HEK293 (cell line): ENCODE results near the gene LY86.
A peak's percentile ranks its signal among the peaks of the same experiment; 100 is the strongest.

Experiments used
- CTCF ChIA-PET: fragments of 350-600 bp; formaldehyde crosslinking; extraction: SDS; loops from one replicate; lab custom pipeline; 2021; ENCODE audit warnings: antibody characterized with exemption; lab: Yijun Ruan, JAX
- POLR2A ChIA-PET: fragments of 300-600 bp; formaldehyde crosslinking; extraction: SDS; loops from one replicate; lab custom pipeline; 2020; ENCODE audit warnings: antibody characterized with exemption, inconsistent platforms; lab: Yijun Ruan, JAX
- H3K27ac ChIP-seq: fragments of 200-500 bp; sonication (Bioruptor generic); 2 replicates; pipeline ENCODE4 v1.5.1; 2014; ENCODE audit warnings: low read depth, low read length, control low read depth, inconsistent platforms; ENCODE audit errors: extremely low read depth
- H3K36me3 ChIP-seq, 2 experiments: fragments of 200-500 bp in 1 of 2; sonication (Bioruptor generic) in 1 of 2; 1 replicate in 1 of 2; 2 replicates in 1 of 2; pipeline ENCODE4 v1.5.1; 2014 to 2017; ENCODE audit warnings: inconsistent platforms in 2 of 2, low read length in 2 of 2; ENCODE audit not compliant: control insufficient read depth in 2 of 2, insufficient read depth in 1 of 2
- H3K4me1 ChIP-seq: fragments of 200-500 bp; sonication (Bioruptor generic); 2 replicates; pipeline ENCODE4 v1.5.1; 2014; ENCODE audit warnings: mild to moderate bottlenecking, low read length, inconsistent platforms; ENCODE audit not compliant: control insufficient read depth, insufficient read depth
- H3K4me3 ChIP-seq: 2 replicates; pipeline ENCODE4 v1.5.1; 2011; ENCODE audit warnings: low read depth, mild to moderate bottlenecking, control low read depth, low read length, moderate library complexity
- H3K9me3 ChIP-seq: fragments of 200-500 bp; sonication (Bioruptor generic); 2 replicates; pipeline ENCODE4 v1.5.1; 2014; ENCODE audit warnings: low read depth, low read length, inconsistent platforms; ENCODE audit not compliant: control insufficient read depth, insufficient read depth
- HOXC10 ChIP-seq: sonication (generic); formaldehyde crosslinking; IDR thresholded peaks from 2 replicates; pipeline ENCODE4 v1.8.1; 2023; ENCODE audit warnings: mild to moderate bottlenecking, missing genetic modification reagents
- MEIS1 ChIP-seq: sonication (generic); formaldehyde crosslinking; IDR thresholded peaks from 2 replicates; pipeline ENCODE4 v1.8.1; 2022; ENCODE audit warnings: missing genetic modification reagents, mild to moderate bottlenecking, borderline replicate concordance
- TRIM28 ChIP-seq: IDR thresholded peaks from 2 replicates; pipeline ENCODE4 v1.6.1; 2011; ENCODE audit warnings: low read length, control low read depth, borderline replicate concordance
- ZFHX2 ChIP-seq: fragments of 450-650 bp; formaldehyde crosslinking; conservative IDR thresholded peaks from 2 replicates; pipeline ENCODE4 v1.5.1; 2016; ENCODE audit warnings: missing biosample characterization, missing genetic modification characterization
- ZIC2 ChIP-seq: fragments of 450-650 bp; formaldehyde crosslinking; IDR thresholded peaks from 2 replicates; pipeline ENCODE4 v1.5.1; 2016; ENCODE audit warnings: missing biosample characterization, missing genetic modification characterization
- ZNF132 ChIP-seq: fragments of 450-650 bp; formaldehyde crosslinking; IDR thresholded peaks from 2 replicates; pipeline ENCODE4 v1.5.1; 2017; ENCODE audit warnings: missing biosample characterization, missing genetic modification characterization, borderline replicate concordance
- ZNF138 ChIP-seq: fragments of 450-650 bp; formaldehyde crosslinking; IDR thresholded peaks from 2 replicates; pipeline ENCODE4 v1.5.1; 2016; ENCODE audit warnings: missing biosample characterization, missing genetic modification characterization, borderline replicate concordance
- ZNF169 ChIP-seq: fragments of 450-650 bp; formaldehyde crosslinking; IDR thresholded peaks from 2 replicates; pipeline ENCODE4 v1.5.1; 2016; ENCODE audit warnings: missing biosample characterization, missing genetic modification characterization
- ZNF404 ChIP-seq: fragments of 450-650 bp; formaldehyde crosslinking; IDR thresholded peaks from 2 replicates; pipeline ENCODE4 v1.5.1; 2017; ENCODE audit warnings: missing biosample characterization, missing genetic modification characterization
- ZNF510 ChIP-seq: fragments of 450-650 bp; formaldehyde crosslinking; IDR thresholded peaks from 2 replicates; pipeline ENCODE4 v1.5.1; 2018; ENCODE audit warnings: mild to moderate bottlenecking, missing genetic modification characterization, missing biosample characterization; ENCODE audit not compliant: insufficient replicate concordance
- ZNF529 ChIP-seq: fragments of 450-650 bp; formaldehyde crosslinking; IDR thresholded peaks from 2 replicates; pipeline ENCODE4 v1.5.1; 2017; ENCODE audit warnings: missing genetic modification characterization, missing biosample characterization; ENCODE audit not compliant: insufficient replicate concordance
- ZNF626 ChIP-seq: fragments of 450-650 bp; sonication (Bioruptor Pico); formaldehyde crosslinking; IDR thresholded peaks from 2 replicates; pipeline ENCODE4 v1.5.1; 2018; ENCODE audit warnings: missing biosample characterization, missing genetic modification characterization, inconsistent platforms
- ZNF629 ChIP-seq: fragments of 450-650 bp; formaldehyde crosslinking; IDR thresholded peaks from 2 replicates; pipeline ENCODE4 v1.5.1; 2017; ENCODE audit warnings: missing biosample characterization, missing genetic modification characterization
- ZNF658 ChIP-seq: fragments of 450-650 bp; formaldehyde crosslinking; IDR thresholded peaks from 2 replicates; pipeline ENCODE4; 2016; ENCODE audit warnings: missing biosample characterization, missing genetic modification characterization
- ZNF664 ChIP-seq: fragments of 450-650 bp; formaldehyde crosslinking; IDR thresholded peaks from 2 replicates; pipeline ENCODE4 v1.5.1; 2016; ENCODE audit warnings: missing biosample characterization, missing genetic modification characterization
- ZNF692 ChIP-seq: fragments of 450-650 bp; formaldehyde crosslinking; IDR thresholded peaks from 2 replicates; pipeline ENCODE4 v1.5.1; 2016; ENCODE audit warnings: missing biosample characterization, missing genetic modification characterization
- ZNF776 ChIP-seq: fragments of 450-650 bp; formaldehyde crosslinking; IDR thresholded peaks from 2 replicates; pipeline ENCODE4 v1.5.0; 2017; ENCODE audit warnings: missing biosample characterization, missing genetic modification characterization, borderline replicate concordance
- ZNF792 ChIP-seq: fragments of 450-650 bp; formaldehyde crosslinking; IDR thresholded peaks from 2 replicates; pipeline ENCODE4 v1.5.1; 2016; ENCODE audit warnings: missing biosample characterization, missing genetic modification characterization
- TF ChIP-seq, protein P1 (sequence below): fragments of 450-650 bp; formaldehyde crosslinking; IDR thresholded peaks from 2 replicates; pipeline ENCODE4 v1.5.1; 2016; ENCODE audit warnings: missing biosample characterization, missing genetic modification characterization
- TF ChIP-seq, protein P2 (sequence below): fragments of 450-650 bp; formaldehyde crosslinking; IDR thresholded peaks from 2 replicates; pipeline ENCODE4 v1.5.1; 2016; ENCODE audit warnings: missing biosample characterization, missing genetic modification characterization, low read depth

Gene LY86

DNA sequence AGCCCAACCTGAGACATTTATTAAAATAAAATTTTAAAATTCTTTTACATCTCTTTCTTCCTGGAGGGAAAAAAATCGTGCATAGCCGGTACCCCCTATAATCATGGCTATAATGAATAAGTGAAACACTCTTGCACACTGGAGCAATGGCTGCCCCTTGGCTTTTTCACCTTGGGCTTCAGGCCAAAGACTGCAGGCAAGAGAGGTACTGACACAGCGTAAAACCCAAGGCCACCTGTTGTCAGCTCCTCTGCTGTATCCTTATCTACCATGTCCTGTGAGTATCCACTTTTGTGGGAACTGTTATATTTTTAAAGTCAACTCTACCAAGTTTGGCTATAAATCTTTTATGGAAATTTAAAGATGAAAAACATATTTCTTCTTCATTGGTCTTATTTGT is 23.0 kb upstream of the LY86 start (continued):
- TF ChIP-seq ZNF529 (tag by site-specific recombination), result no peak

- Histone ChIP-seq H3K27ac (no peak overlapping the region), H3K9me3 (no peaks in the 10 kb centered on the region), H3K36me3 (no peaks in the 10 kb centered on the region), H3K4me1 (0 out of 2 replicates have a peak, but pooled peaks cover 3% of the 10 kb centered on the region), H3K4me3 (no peak overlapping the region)
- POLR2A ChIA-PET, result no interaction called here
- TF ChIP-seq ZNF658, result no peak
- TF ChIP-seq ZNF629 (tag by site-specific recombination), result no peak
- CTCF ChIA-PET, result no interaction called here
Measured at GRCh38 chr6:6566766-6567165, 21.8 kb upstream of the LY86 start.

- ChIA-PET POLR2A (no interaction called here), CTCF (interaction anchor here (0.8 to 3.9 kb wide), 4 partner anchors 11 to 128 kb away, joined by 3 to 28 read pairs (median 4); no protein-coding TSS in a partner anchor)
- H3K9me3 ChIP-seq, result no peaks in the 10 kb centered on the region
- no peak overlapping the region for H3K4me3 ChIP-seq
- TF ChIP-seq TRIM28, result no peak
- no peak for TF ChIP-seq ZNF404
- TF ChIP-seq ZNF169 (tag by site-specific recombination), result no peak
- no peak for TF ChIP-seq ZFHX2
- TF ChIP-seq ZNF626 (tag by site-specific recombination), result no peak
- no peak for TF ChIP-seq ZNF664 (tag by site-specific recombination)
- no peak for TF ChIP-seq ZNF138 (tag by site-specific recombination)
- no peak for TF ChIP-seq ZNF132
- no peak for TF ChIP-seq ZNF776 (tag by site-specific recombination)
- no peak for TF ChIP-seq ZIC2 (tag by site-specific recombination)
- TF ChIP-seq, protein P1, sequence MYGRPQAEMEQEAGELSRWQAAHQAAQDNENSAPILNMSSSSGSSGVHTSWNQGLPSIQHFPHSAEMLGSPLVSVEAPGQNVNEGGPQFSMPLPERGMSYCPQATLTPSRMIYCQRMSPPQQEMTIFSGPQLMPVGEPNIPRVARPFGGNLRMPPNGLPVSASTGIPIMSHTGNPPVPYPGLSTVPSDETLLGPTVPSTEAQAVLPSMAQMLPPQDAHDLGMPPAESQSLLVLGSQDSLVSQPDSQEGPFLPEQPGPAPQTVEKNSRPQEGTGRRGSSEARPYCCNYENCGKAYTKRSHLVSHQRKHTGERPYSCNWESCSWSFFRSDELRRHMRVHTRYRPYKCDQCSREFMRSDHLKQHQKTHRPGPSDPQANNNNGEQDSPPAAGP, result no peak
- no peak for TF ChIP-seq MEIS1 (CRISPR knock-in tag)
- no peak for TF ChIP-seq HOXC10 (CRISPR knock-in tag)
- TF ChIP-seq ZNF792 (tag by site-specific recombination), result no peak
- TF ChIP-seq ZNF510 (tag by site-specific recombination), result no peak
- H3K36me3 ChIP-seq, result no peaks in the 10 kb centered on the region
- H3K4me1 ChIP-seq, result 0 out of 2 replicates have a peak, but pooled peaks cover 3% of the 10 kb centered on the region
- H3K27ac ChIP-seq, result no peak overlapping the region
Measured at GRCh38 chr6:6569096-6569810, 19.3 kb upstream of the LY86 start.

- 0 out of 2 replicates have a peak, but pooled peaks cover 3% of the 10 kb centered on the region for H3K4me1 ChIP-seq
- no peak overlapping the region for H3K27ac ChIP-seq
- no peaks in the 10 kb centered on the region for H3K36me3 ChIP-seq
- ChIA-PET POLR2A (interaction anchor here (0.6 kb wide), 1 partner anchor 589 kb away, joined by 3 read pairs; no protein-coding TSS in a partner anchor), CTCF (interaction anchor here (0.8 to 3.9 kb wide), 3 partner anchors 13 to 127 kb away, joined by 3 to 28 read pairs (median 3); no protein-coding TSS in a partner anchor)
- TF ChIP-seq ZNF692 (tag by site-specific recombination), result no peak
- TF ChIP-seq, protein P2, sequence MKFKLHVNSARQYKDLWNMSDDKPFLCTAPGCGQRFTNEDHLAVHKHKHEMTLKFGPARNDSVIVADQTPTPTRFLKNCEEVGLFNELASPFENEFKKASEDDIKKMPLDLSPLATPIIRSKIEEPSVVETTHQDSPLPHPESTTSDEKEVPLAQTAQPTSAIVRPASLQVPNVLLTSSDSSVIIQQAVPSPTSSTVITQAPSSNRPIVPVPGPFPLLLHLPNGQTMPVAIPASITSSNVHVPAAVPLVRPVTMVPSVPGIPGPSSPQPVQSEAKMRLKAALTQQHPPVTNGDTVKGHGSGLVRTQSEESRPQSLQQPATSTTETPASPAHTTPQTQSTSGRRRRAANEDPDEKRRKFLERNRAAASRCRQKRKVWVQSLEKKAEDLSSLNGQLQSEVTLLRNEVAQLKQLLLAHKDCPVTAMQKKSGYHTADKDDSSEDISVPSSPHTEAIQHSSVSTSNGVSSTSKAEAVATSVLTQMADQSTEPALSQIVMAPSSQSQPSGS (tag by site-specific recombination), result 0 out of 2 replicates have a peak, but pooled peaks have one; percentile 15
- no peaks in the 10 kb centered on the region; the same call in 1 of the 2 replicates for H3K9me3 ChIP-seq
- H3K4me3 ChIP-seq, result no peak overlapping the region
Measured at GRCh38 chr6:6569811-6570164, 18.7 kb upstream of the LY86 start.
